NCI-H2107 (cell line): ENCODE measurements around the gene NEUROD4.
A peak's percentile ranks its signal among the peaks of the same experiment; 100 is the strongest.
"Not testable (repeated sequence)": the region's sequence is repeated elsewhere in the genome, so short reads cannot be mapped to it uniquely, and the experiment has no call there.

Experiments
- DNase-seq: peaks from one replicate; lab custom pipeline; 2025; lab: John Stamatoyannopoulos, UW

The NEUROD4 gene

GRCh38 chr12:55019784-55020183 is at the start of gene NEUROD4:
Gene NEUROD4, plus strand, starts transcription at chr12:55019974. Its CDS starts 6,466 bp downstream, at chr12:55026440.
- DNase-seq, result no peak

GRCh38 chr12:54970741-54971140 is 49.0 kb upstream of the NEUROD4 start:
- DNase-seq, result no peak

- no peak for DNase-seq
Measured at GRCh38 chr12:54973556-54973955, 46.2 kb upstream of the NEUROD4 start.

- no peak for DNase-seq
Measured at GRCh38 chr12:54974279-54974678, 45.5 kb upstream of the NEUROD4 start.

GRCh38 chr12:54975272-54975671 is 44.5 kb upstream of the NEUROD4 start:
- no peak for DNase-seq

- DNase-seq, result no peak
Measured at GRCh38 chr12:54975875-54976274, 43.9 kb upstream of the NEUROD4 start.

GRCh38 chr12:54977155-54977554 is 42.6 kb upstream of the NEUROD4 start:
- DNase-seq, result no peak

- DNase-seq, result no peak
Measured at GRCh38 chr12:54977857-54978256, 41.9 kb upstream of the NEUROD4 start.

GRCh38 chr12:54980341-54980740 is 39.4 kb upstream of the NEUROD4 start:
- DNase-seq, result no peak

- DNase-seq, result no peak
Measured at GRCh38 chr12:54981796-54982195, 38.0 kb upstream of the NEUROD4 start.

- DNase-seq, result no peak
Measured at GRCh38 chr12:54983536-54984101, 36.2 kb upstream of the NEUROD4 start.

GRCh38 chr12:54984658-54985376 is 35.0 kb upstream of the NEUROD4 start, which contains the start of gene TESPA1:
Gene TESPA1, minus strand, starts transcription at chr12:54984762. Its CDS starts 10,200 bp downstream, at chr12:54974562.
- DNase-seq, result no peak

GRCh38 chr12:54986773-54987172 is 33.0 kb upstream of the NEUROD4 start:
- DNase-seq, result not testable (repeated sequence)

GRCh38 chr12:54987611-54988231 is 32.1 kb upstream of the NEUROD4 start:
- no peak for DNase-seq

GRCh38 chr12:54988402-54989054 is 31.2 kb upstream of the NEUROD4 start:
- DNase-seq, result no peak

- DNase-seq, result no peak
Measured at GRCh38 chr12:54989829-54990228, 29.9 kb upstream of the NEUROD4 start.

GRCh38 chr12:54991161-54991990 is 28.4 kb upstream of the NEUROD4 start:
- no peak for DNase-seq

- DNase-seq, result no peak
Measured at GRCh38 chr12:54991991-54992375, 27.8 kb upstream of the NEUROD4 start.

GRCh38 chr12:54993181-54993835 is 26.5 kb upstream of the NEUROD4 start:
- peak; percentile 63 for DNase-seq

GRCh38 chr12:54996205-54996604 is 23.6 kb upstream of the NEUROD4 start:
- no peak for DNase-seq

- DNase-seq, result no peak
Measured at GRCh38 chr12:54997929-54998522, 21.7 kb upstream of the NEUROD4 start.
